22Rv1 (cell line): ENCODE measurements around the gene P4HB.

Experiments used
- ZFX ChIP-seq: fragments of 450-650 bp; IDR thresholded peaks from 2 replicates; pipeline ENCODE4 v1.6.1; 2017; ENCODE audit warnings: antibody characterized with exemption, borderline replicate concordance
- TF ChIP-seq, protein P1 (sequence below): fragments of 450-650 bp; IDR thresholded peaks from 2 replicates; pipeline ENCODE4 v1.5.1; 2017; ENCODE audit warnings: mild to moderate bottlenecking

DNA sequence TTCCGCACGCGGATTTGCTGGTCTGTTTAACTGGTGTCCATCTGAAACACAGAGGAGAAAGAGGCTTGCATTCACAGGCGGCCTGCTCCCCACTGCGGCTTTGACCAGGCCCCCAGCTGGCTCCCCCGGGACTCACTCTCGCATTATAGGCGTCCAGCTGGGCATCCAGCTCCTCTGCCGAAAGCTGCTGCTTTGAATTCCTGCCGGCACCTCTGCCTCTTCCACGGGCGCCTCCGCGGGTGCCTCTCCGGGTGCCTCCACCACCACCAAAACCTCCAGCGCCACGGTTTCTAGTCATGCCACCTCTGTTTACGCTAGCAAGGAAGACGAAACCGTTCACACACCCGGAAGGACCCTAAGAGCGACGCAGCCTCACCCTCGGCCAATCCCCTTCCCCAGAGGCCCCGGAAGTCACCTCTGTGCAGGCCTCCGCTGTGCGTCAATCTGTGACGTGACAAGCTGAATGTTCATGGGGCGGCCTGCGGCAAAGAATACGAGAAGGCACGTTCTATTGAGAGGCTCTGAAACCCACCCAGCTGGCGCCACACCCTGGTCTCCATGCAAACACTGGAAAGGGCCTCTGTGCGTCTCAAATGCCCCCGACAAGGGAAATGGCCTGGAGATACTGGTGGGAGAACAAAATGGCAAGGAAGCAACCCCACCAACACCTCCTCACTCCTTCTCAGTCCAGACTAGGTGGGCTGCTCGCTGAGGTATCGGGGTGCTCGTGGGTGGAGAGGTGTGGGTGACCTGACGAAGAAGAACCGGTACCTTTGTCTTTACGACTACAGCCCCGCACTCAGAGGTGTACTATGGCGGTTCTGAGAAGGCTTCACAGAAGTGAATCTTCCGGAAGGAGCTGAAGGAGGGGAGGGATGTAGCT lies 28.0 kb upstream of the P4HB start:
- TF ChIP-seq, protein P1, sequence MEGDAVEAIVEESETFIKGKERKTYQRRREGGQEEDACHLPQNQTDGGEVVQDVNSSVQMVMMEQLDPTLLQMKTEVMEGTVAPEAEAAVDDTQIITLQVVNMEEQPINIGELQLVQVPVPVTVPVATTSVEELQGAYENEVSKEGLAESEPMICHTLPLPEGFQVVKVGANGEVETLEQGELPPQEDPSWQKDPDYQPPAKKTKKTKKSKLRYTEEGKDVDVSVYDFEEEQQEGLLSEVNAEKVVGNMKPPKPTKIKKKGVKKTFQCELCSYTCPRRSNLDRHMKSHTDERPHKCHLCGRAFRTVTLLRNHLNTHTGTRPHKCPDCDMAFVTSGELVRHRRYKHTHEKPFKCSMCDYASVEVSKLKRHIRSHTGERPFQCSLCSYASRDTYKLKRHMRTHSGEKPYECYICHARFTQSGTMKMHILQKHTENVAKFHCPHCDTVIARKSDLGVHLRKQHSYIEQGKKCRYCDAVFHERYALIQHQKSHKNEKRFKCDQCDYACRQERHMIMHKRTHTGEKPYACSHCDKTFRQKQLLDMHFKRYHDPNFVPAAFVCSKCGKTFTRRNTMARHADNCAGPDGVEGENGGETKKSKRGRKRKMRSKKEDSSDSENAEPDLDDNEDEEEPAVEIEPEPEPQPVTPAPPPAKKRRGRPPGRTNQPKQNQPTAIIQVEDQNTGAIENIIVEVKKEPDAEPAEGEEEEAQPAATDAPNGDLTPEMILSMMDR = no peak
- TF ChIP-seq ZFX = no peak
